DLD1 (cell line): Measurements from ENCODE around the gene EFHD2.
"Not testable (repeated sequence)": the region's sequence is repeated elsewhere in the genome, so short reads cannot be mapped to it uniquely, and the experiment has no call there.

Experiments used
- in situ Hi-C: cut with HindIII; loops from 2 replicates; pipeline ENCODE4 v1.10.0; 2017; ENCODE audit warnings: low sequenced_read_pairs

Gene EFHD2

DNA sequence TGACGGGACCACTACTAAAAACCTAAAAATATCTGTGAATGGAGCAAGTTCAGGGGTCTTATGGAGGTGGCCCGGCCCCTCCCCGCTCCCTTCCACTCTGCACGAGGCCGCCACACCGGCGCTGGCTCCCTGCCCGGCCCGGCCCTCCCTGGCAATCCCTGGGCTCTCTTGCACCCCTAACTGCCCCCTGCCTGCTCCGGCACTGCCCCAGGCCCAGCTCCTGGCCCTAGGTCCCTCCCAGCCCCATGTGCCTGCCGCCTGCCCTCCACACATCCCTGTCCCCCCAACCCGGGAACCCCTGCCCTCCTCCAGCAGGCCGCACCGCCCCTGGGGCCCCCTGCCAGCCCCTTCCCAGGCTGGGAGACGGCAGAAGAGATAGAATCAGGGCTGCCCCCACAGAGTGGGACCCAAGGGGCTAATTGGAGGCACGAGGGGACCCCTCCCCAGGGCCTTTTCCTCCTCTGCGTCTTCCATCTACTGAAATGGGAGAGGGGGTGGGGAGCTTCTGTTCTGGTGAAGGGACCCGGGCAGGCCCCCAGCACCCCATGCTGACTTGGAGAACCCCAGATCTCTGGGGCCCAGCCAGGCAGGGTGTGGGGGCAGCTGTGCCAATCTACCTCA is 19.2 kb downstream of the EFHD2 start:
- in situ Hi-C loops, result no loop called here

- in situ Hi-C loops, result no loop called here
These were observed 20.0 kb downstream of the EFHD2 start for GRCh38 chr1:15429701-15430149.

- in situ Hi-C loops, result no loop called here
These were observed 21.3 kb downstream of the EFHD2 start for GRCh38 chr1:15430787-15431570.

DNA sequence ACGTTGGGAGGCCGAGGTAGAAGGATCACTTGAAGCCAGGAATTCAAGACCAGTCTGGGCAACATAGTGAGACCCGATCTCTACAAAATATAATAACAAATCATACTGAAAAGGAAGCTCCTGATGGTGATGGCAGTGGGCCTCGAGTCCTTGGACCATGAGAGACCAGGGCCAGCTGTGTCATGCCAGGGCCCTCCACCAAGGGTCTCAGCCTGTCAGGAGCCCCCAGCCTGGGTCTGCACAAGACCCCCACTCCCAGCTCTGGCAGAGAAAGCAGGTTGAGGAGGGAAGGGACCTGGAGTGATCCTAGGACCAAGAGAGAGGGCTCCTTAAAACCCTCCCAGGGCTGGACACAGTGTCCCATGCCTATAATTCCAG is 21.9 kb downstream of the EFHD2 start:
- in situ Hi-C loops, result no loop called here

DNA sequence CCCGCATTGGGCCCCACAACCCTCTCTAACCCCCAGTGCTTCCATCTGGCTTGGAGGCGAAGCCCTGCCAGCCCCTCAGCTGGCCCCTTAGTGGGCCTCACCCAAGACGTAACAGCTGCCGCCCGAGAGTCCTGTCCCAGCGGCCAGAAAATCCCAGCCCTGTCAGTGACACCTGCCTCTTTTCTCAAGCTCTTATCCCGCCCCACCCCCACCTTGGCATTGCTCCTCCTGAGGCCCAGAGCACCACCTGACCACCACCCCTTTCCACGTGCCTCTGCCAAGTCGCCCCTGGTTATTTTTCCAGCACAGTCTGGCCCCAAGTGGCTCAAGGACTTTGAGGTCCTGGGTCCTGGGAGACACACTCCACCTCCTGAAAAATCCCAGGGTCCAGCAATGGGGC is 22.6 kb downstream of the EFHD2 start:
- in situ Hi-C loops, result no loop called here

GRCh38 chr1:15433471-15433870 is 23.8 kb downstream of the EFHD2 start:
- in situ Hi-C loops, result no loop called here

DNA sequence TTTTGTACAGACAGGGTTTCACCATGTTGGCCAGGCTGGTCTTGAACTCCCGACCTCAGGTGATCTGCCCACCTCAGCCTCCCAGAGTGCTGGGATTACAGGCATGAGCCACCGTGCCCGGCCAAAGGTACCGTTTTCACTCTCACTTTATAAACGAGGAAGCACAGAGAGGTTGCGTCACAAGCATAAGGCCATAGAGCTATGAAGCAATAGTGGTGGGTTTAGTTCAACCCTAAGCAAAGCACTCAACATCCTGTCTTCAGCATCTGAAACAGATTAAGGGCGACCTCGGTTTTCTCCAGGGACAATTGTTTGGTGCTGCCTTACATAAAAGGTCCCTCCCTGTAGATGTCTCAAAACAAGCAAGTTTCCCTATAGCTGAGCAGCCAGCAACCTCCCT is 25.1 kb downstream of the EFHD2 start:
- in situ Hi-C loops, result not testable (repeated sequence)

GRCh38 chr1:15435239-15436077 is 25.8 kb downstream of the EFHD2 start:
- in situ Hi-C loops, result no loop called here

GRCh38 chr1:15436881-15437442 is 27.3 kb downstream of the EFHD2 start:
- in situ Hi-C loops, result no loop called here

DNA sequence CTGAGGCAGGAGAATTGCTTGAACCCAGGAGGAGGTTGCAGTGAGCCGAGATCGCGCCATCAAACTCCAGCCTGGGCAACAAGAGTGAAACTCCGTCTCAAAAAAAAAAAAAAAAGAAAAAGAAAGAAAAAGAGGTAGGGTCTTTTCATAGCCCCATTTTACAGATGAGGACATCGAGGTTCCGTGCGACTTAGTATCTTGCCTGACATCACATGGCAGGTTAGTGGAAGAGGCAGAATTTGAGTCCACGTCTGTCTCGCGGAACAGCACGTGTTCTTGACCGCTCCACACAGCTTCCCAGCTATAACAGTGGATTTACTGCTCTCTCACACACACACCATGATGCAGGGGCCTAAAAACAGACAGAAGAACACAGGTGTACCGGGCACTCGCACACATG is 29.6 kb downstream of the EFHD2 start:
- in situ Hi-C loops, result no loop called here

GRCh38 chr1:15440357-15440756 is 30.7 kb downstream of the EFHD2 start:
- in situ Hi-C loops, result loop anchor here (10.0 kb wide), 1 partner anchor 116 kb away; no protein-coding TSS in a partner anchor

GRCh38 chr1:15441247-15441646 is 31.6 kb downstream of the EFHD2 start:
- in situ Hi-C loops, result loop anchor here (10.0 kb wide), 1 partner anchor 116 kb away; no protein-coding TSS in a partner anchor

DNA sequence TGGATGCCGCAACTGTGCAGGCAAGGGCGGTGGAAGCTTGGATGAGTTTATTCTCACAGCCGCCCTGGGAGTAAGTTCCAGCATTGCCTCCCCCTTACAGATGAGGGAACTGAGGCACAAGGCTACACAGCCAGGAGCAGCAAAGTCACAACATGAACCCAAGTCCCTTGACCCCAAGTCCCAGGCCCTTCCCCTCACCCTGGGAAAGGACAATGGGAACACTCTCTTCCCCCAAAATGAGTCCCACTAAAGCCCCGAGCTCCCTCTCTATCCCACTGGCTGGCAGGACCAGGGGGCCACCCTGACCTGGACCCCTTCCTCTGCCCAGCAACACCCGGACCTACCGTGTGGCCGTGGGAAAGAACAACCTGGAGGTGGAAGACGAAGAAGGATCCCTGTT is 32.4 kb downstream of the EFHD2 start:
- in situ Hi-C loops, result loop anchor here (10.0 kb wide), 1 partner anchor 117 kb away; no protein-coding TSS in a partner anchor

DNA sequence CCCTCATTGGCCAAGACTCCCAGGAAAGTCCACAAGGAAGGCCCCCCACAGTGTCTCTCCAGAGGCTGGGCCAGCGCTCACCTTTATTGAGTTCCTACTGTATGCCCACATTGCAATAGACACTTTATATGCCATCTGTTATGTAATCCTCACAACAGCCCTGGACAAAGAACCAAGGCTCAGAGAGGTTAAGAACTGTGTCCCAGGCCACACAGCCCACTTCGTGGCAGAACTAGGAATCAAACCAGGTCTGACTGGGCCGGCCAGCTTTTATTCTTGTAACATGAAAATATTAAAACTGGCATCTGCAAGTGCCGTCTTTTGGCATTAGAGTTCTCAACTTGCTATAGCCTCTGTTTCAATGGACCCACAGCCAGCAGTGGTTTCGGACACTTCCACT is 33.1 kb downstream of the EFHD2 start:
- in situ Hi-C loops, result loop anchor here (10.0 kb wide), 1 partner anchor 118 kb away; no protein-coding TSS in a partner anchor

DNA sequence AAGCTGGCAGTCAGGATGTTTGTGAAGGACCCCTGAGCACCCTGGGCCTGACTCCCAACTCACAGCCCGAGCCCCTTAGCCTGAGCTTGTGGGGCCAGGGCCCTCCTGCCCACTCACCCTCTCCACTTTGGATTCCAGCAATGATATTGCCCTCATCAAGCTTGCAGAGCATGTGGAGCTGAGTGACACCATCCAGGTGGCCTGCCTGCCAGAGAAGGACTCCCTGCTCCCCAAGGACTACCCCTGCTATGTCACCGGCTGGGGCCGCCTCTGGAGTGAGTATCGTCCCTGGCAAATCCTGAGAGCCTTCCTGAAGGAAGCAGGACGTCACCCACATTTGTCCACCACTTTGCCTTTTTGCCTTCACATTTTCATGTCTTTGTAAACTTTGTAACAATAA is 33.6 kb downstream of the EFHD2 start:
- in situ Hi-C loops, result loop anchor here (10.0 kb wide), 1 partner anchor 118 kb away; no protein-coding TSS in a partner anchor

DNA sequence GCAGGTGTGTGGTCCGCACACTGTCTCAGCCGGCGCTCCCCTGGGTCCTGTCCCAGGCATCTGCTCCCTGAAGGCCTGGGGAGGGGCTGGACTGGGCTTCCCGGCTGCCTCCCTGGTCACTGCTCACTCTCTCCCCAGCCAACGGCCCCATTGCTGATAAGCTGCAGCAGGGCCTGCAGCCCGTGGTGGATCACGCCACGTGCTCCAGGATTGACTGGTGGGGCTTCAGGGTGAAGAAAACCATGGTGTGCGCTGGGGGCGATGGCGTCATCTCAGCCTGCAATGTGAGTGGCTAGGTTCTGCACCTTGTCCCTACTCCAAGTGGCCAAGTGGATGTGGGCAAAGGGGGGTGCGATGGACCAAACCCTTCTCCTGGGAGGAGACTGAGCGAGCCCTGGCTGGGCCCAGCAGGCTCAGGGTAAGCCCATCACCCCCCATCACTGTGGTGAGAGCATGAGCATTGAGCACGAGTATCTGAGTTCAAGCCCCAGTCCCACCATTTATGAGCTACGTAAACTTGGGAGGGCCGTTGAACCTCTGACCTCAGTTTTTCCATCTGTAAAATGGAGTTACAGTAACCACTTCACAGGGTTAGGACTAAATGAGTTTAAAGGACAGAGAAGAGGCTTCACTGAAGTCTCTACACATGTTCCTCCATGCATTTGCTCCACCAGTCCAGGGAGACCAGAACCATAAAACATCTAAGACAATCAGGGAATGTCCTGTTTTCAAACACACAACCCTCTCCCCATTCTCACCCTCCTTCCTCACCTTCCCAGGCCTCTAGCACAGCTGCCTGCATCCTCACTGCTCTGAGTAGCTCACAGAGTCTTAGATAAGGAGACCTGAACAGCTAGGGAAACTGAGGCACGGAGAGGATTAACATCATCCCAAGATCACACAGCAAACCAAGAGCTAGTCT is 35.0 kb downstream of the EFHD2 start:
- in situ Hi-C loops, result loop anchor here (10.0 kb wide), 1 partner anchor 120 kb away; no protein-coding TSS in a partner anchor

- in situ Hi-C loops, result loop anchor here (10.0 kb wide), 1 partner anchor 121 kb away; no protein-coding TSS in a partner anchor
These were observed 35.9 kb downstream of the EFHD2 start for GRCh38 chr1:15445390-15446122.

DNA sequence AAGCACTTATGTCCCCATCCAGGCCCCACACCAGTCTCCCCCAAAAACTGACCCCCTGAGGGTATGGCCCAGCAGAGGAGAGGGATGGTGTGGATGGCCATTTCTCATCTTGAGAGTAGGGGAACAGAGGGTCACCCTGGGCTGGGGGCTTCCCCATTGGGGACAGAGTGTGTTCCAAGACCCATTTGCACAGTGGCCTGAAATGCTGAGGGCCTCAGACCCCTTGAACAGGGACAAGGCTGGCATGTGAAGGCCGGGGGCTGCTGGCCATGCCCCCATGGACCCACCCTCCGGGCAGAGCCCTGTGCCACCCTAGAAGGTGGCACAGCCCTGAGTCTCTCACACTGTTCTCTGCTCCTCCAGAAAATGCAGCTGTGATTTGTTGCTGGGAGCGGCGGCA is 36.5 kb downstream of the EFHD2 start:
- in situ Hi-C loops, result loop anchor here (10.0 kb wide), 1 partner anchor 121 kb away; no protein-coding TSS in a partner anchor
